NCI-H460 (cell line): ENCODE results near the gene BCL2L13. TPM values are rescaled to one million over a fixed set of nuclear protein-coding genes. Genes with fewer than 3 reads are reported as not detected.
"Not testable (repeated sequence)": the region's sequence is repeated elsewhere in the genome, so short reads cannot be mapped to it uniquely, and the experiment has no call there.

Experiments used
- DNase-seq: peaks from one replicate; pipeline ENCODE4 v3.0.0-alpha.2; 2016; ENCODE audit warnings: low read depth; ENCODE audit errors: extremely low read depth
- total RNA-seq: library from RNA; depleted of rRNA; stranded (reverse); fragments of >200 nt; shearing (Covaris generic); gene quantifications from 2 replicates; pipeline ENCODE4 v1.2.3, GENCODE V29; 2014

BCL2L13 gene
- total RNA-seq, 1 experiment from 2014 or later, result 65.4 TPM

DNA sequence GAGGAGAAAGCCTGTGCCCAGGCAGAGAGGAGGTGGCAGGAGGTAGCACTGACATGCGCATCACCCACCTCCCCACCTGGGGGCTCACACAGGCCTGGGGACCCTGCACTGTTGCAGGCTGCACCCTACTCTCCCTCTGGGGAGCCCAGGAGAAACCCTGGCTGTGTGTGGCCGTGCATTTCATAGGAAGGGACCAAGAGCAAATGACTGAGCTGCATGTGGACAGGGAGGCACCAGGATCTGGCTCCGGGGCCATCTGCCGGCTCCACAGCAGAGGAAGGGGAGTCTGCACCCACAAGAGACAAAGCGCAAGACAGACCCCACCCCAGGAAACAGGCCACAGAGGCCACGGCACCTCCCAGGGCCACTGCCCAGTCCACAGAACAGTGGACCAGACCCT, 113.0 kb downstream of the BCL2L13 start:
- no peak for DNase-seq

DNA sequence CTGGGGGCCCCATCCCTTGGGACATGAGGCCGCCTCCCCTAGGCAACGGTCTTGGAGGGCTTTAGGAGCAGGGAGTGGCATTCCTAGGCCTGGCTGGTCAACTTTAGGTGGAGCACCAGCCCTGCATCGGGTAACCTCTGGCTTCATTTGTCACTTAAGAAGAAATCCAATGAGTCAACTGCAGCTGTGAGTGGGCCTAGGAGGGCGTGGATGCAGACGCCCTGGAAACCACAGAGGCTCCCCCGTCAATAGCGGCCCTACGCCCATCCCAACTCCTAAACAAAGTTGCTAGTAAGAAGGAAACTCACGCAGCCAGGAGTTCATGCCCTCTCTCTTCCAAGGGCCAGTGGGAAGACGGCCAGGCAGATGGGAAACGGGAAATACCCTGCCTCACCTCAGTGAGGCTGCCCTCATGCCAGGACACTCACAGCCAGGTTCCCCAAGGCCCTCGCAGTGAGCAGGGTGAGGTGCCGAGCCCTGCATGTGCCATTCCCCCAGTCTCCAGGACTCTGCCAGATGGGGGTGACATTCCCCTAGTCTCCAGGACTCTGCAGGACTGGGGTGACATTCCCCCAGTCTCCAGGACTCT, 114.9 kb downstream of the BCL2L13 start:
- no peak for DNase-seq

DNA sequence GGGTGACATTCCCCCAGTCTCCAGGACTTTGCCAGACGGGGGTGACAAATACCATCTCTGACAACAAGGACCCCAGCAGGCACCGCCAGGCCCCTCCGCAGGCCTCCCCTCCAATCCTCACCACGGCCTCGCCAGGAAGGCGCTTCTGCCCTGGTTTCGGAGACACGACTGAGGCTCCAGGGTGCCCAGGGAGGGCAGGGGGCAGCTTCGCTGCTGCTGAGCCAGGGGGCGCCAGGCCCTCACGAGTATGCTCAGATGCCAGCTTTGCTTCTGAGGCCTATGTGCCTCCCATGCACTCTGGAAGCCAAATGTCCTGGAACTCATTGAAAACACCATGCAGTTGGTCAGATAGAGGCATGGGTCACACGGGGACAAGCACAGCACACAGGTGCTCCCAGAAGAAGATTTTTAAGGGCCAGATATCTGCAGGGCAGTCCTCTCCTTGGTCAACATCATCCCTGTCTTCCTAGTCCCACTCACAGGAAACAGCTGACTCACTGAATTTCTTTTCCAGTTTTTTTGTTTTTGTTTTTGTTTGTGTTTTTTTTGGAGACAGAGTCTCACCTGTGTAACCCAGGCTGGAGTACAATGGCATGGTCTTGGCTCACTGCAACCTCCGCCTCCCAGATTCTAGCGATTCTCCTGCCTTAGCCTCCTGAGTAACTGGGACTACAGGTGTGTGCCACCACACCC, 115.8 kb downstream of the BCL2L13 start:
- DNase-seq, result no peak

DNA sequence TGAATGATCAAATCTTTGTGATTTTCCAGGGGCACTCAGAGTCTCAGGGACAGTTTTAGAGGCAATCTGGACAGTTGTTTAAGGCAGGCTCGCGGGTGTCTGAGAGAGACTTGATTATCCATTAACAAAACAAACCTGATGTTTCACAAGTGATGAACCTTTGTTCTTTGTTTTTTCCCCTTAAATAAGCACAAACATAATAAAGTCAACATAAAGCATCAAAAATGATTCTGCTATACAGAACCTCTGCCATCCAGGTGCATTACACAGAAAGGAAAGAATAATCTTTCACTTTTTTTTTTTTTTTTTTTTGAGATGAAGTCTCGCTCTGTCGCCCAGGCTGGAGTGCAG, 122.6 kb downstream of the BCL2L13 start:
- no peak for DNase-seq

DNA sequence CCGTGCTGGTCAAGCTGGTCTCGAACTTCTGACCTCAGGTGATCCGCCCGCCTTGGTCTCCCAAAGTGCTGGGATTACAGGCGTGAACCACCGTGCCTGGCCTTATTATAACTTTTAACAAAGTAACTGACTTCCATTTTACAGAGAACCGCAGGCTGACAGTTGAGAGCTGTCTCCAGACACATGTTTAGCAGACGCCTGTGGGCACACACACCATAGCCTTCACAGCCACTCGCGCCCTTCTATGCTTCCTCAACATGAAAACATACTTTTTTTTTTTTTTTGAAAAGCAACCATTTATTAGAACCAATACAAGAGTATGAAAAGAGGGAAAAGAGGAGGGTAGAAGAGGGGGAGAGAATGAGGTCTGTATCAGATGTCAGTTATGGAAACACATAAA, 124.9 kb downstream of the BCL2L13 start:
- not testable (repeated sequence) for DNase-seq

DNA sequence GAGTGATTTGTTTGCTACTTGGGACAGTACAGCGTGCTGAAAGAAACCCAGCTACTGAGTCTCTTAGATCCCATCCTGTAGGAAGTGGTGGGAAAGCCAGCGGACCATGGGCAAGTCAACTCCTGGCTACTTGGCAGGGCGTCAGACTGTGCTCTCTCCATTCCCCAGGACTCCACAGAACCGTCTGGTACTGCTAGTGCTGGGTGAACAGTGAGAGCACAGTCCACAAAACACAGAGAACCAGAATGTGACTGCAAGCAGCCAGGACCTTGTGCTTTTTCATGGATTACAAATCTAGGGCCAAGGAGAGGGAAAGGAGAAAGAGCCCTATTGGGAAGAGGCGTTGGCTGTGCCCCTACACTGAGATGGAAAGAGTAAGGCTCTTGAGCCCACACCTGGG, 125.5 kb downstream of the BCL2L13 start:
- no peak for DNase-seq

DNA sequence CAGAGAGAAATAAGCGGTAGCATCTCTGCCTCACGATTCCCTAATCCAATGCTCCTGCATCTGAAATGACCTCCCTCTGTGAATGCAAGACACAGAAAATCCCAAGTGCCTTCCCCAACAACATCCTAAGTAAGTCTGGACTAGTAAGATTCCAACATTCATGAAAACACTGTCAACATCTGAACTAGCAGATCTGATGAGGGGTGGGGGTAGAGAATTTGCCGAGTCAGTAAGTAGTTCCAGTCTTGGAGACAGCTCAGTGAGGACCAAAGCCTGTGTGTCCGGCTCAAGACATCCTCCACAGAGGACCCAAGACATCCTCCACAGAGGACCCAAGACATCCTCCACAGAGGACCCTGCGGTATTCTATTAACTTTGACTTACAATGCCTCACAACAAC, 126.3 kb downstream of the BCL2L13 start:
- DNase-seq, result not testable (repeated sequence)

DNA sequence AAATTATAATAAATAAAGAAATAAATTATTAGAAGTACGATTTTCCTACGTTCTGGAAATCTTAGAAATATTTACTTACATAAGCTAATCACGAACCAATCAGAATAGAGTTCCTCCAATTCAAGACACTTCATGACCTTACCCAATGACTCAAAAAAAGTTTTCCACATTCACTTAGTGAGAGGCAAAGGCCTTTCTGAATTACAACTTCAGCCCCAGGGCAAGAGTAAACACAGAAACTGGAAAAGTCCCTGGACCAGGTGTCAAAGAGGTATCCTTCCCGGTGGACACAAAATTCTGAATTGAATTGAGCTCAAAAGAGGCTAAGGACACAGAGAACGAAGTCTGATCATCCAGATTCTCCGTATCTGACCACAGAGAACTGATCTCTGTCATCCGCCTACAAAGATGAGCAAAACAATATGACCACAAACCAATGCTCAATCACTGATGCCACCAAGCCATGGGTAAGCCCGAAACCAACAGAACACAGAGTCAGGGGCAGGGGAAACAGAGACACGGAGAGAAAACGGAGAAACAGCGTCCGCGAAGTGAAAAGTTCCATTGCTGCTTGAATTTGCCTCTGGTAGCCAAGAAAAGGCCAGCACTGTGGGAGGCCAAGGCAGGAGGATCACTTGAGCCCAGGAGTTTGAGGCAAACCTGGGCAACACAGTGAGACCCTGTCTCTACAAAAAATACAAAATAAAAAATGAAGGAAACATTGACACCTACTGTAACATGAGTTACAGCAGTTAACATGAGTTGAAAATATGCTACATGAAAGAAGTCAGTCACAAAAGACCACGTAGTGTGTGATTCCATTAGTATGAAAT, 128.9 kb downstream of the BCL2L13 start:
- no peak for DNase-seq

DNA sequence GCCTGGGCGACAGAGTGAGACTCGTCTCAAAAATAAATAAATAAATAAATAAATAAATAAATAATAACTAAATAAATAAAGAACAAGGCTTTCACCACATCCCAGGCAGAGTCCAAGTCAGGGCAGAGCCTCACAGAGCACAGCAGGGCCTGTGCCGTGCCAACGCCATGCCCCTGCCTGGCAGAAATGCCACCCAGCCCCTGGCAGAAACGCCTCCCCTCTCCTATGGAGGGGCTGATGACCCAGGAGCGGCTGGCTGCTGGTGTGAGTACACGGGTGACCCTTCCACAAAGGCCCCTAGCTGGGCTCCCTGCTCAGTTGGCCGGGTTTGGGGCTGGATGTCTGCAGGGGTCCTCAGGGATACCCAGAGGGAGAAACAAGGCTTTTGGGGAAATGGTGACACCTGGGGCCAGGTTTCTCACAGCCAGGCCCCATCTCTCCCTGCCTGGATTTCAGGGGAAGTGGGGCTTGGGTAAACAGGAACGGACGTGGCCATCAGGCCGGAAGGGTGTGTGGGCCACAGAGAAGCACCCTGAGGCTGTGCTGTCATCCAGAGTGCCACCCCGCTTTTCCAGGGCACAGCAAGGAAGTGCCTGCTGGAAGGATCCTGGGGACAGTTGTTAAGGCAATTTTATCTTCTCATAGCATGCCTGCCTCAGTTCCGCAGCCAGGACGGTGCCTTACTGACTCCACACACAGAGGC, 130.6 kb downstream of the BCL2L13 start:
- DNase-seq, result no peak

DNA sequence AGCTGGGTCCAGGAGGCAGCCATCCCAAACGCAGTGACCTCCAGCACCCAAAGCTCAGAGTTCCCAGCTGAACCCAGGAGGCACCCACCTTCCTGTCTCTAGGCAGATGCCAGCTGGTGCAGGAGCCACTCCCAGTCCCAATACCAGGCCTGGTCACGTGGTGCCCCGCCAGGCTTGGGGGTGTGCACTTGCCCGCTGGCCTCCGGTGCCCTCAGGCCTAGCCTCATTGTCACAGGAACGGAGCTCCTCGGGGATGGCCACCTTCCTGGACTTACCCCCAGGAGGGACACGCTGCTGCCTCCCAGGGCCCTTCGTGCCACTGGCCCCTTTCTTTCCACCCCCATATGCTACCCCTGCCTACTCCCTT, 131.1 kb downstream of the BCL2L13 start:
- no peak for DNase-seq

DNA sequence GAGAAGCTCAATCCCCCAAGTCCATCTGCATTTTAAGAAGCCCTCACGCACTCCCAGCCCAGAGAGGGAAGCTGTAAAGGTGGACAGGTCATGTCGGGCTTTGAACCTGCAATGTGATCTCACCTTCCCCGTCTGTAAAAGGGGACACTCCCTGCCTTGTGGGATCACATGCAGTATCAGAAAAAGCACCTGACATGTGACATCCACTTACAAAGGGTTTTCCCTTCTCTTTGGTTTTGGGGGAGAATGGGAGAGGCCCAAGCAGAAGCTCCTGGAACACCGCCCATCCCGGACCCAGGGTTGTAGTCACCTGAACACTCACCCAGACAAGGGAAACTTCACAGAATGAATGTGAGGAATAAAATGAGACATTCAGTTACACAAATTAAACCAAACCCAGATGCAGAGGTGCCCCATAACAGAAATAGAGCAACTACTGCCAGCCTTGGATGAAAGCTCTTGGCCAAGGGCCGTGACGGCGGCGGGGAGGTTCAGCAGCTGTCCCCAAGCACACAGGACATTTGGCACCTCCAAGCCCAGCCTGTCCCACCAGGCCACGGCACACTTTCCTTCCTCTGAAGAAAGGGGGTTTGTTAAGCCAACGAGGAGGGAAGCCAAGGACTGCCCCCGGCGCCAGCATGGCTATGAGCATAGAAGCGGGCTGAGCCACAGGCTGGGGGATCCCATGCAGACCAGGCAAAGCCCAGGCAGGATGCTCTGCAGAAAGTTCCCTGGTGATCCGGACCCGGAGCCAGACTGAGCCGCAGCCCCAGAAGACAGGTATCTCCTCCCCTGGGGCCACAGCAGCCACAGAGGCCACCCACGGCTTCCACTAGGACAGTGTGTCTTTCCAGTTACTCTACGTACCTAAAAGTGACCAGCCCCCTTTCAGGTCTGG, 131.9 kb downstream of the BCL2L13 start:
- DNase-seq, result no peak

DNA sequence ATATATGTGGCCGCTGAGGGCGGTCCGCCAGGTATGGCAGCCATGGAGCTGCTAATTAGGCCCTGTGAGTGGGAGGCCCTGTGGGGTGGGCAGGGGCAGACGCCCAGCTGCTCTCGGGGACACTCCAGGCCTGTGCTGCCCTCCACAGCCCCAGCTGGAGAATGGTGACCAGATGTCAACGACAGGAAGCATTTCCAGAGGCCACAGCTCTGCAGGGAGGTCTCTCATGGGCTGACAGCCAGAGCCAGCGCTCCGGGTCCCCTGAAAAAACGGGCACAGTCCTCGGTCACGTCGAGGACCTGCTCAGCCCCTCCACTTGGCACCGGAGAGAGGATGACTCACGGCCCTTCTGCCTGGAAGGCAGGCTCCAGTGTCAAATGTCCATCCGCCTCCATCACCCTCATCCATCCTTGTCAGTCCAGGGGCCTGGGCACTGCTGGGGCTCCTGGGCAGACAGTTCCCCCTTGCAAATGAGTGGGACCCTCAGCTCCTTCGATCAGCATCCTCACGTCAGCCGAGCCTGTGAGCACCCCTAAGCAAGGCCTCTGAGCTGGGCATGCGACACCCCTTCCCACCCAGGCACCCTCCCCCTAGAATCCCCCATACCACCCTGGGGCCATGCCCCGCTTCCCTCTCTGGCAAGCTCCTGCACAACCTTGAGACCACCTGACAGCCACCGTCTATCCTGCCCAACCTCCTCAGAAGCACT, 133.8 kb downstream of the BCL2L13 start:
- DNase-seq, result no peak

DNA sequence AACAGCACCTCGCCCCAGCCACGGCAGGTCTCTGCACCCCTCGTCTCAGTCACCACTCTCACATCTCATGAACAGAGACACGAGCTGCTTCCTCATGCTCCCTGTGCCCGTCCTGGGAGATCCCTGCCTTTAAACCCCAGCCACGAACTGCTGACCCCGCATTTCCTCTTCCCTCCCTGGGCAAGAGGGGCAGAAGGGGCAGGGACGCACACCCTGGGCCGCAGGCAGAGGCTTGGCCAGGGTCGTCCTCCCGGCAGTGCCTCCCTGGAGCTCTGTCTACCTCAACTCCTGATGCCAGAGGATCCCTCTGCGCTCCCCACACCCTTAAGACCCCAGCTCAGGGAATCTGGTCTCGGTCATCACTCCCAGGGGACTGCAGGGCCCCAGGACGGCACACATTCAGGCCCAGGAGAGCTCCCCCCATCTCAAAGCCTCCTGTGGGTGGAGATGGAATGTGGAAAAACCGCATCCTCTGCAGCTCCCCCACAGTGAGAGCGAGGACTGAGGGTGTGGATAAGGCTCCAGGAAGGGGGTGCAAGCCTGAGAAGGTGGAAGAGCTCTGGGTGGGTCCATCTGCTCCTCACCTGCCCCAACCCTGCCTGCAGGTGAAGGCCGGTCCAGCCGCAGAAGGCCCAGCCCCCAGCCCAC, 134.5 kb downstream of the BCL2L13 start:
- DNase-seq, result no peak

DNA sequence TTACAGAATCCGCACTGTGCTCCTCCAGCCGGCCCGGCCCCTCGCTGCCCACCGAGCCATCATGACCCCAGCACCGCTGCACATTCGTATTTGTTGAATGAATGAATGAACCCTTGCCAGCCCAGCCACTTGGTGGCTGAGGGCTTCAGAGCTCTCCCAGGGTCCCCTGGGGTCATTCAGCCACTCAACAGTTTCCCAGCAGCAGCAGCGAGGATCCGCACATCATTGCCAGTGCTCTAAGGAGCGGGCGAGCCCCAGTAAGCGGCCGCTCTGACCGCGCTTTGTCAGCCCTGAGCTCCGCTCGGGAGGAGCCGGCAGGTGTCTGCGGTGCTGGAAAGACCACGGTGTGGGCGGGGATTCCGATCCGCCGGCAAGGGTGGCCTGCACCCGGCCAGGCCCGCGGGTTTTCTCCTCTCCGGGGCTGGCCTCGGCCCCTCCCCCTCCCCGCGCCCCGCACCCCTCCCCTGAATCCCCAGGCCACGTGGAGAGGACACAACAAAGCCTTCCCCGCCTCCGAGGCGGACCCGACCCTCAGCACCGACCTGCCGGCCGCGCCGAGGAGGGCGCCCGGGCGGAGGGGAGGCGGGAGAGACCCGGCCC, 135.1 kb downstream of the BCL2L13 start:
- no peak for DNase-seq

DNA sequence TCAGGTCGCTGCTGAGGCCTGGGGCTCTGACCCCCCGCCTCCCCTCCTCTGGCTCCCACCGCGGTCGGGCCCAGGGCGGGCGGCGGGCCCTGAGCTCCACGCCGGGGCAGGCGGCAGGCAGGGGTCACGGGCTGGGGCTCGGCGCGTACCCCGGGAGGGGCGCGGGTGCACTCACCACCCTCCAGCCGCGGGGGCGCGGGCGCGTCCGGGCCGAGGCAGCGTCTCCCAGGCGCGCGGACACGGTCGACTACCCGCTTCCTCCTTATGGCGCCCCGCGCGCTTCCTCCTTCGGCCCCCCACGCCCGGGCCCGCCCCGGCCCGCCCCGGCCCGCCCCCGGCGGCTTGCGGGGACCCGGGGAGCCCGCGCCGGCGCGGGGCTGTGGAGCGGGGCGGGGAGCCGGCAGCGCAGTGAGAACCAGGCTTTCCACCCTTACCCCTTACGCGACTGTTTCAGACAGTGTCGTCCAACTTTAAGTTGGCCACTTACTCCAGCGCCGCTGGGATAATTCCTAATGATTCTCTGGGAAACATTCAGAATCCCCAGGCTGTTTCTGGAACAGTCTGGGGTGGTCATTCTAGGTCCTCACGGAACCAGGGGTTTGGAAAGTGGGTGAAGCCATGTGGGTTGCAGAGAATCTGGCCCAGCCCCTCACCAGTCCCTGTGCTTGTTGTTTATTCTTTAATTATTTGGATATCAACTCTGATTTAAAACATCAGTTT, 135.8 kb downstream of the BCL2L13 start, which contains the start of gene BID:
Gene BID, minus strand, starts transcription at position 264 of the 720 bp plus-strand sequence. CDS start 24,353 bp downstream, outside the sequence.
- no peak for DNase-seq

DNA sequence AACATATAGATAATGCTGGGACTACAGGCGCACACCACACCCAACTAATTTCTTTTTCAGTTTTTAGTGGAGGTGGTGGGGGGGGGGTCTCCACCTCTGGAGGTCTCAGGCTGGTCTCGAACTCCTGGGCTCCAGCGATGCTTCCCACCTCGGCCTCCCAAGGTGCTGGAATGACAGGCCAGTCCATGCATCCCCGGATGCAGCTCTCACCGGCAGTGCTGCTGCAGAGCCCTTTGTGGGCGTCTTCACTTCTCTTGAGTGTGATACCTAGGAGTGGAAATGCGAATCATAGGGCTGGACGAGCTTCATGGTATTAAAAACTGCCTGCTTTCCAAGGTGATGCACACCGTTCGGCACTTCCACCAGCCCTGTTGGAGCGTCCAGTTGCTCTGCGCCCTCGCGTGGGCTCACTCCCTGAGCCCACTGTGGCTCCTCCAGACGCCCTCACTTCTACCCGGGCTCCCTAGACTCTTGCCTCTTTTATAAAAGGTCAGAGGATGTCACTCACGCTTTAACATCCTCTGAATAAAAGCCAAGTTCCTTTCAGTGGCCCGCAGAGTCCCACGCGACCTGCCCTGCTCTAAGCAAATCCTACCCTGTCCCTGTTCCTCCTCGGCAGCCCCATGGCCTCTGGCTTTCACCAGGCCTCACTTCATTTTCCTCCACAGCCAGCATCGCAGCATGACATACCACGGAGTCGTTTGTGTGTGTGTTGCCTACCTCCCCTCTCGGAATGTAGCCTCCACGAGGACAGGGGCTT, 136.5 kb downstream of the BCL2L13 start:
- DNase-seq, result no peak

DNA sequence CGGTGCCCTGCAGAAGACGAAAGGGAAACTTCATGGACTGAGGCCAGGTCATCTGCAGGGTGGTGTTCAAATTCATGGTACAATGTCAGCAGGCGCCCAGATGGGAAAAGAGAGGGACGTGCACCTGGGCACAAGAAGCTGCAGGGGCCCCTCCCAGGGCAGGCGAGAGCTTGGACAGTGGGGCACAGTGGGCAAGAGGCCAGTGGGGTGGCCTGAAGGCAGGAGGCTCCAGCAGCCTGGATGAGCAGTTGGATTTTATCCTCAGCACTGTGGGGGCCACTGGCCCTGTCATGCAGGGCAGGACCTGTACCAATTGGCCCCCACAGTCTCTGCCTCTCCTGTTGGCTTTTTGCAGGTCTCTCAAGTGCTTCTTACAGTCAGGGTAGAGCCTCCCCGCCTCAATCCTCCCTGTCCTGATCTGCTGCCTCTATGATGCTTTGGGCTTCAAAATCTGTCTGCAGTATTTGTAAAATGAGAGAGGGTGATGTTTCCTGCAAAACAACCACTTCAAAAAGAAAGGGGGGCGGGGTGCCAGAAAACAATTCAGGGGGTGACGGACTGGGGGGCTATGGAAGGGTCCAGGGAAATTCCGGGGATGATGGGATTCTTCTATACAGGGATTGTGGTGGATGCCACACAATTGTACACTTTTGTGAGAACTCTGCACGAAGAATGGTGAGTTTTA, 137.4 kb downstream of the BCL2L13 start:
- DNase-seq, result no peak
